IMR-90 (cell line): ENCODE results near the gene FAM168B. TPM values are rescaled to one million over a fixed set of nuclear protein-coding genes. Genes with fewer than 3 reads are reported as not detected.

Experiments used
- ATAC-seq: fragments of 200-7000 bp; cut with Tn5 transposase; 2 replicates; pipeline ENCODE4 v1.9.1; 2020; ENCODE audit warnings: low read depth, mild to moderate bottlenecking, moderate library complexity
- BruUV-seq: library from RNA; stranded (reverse); fragments of 400-500 nt; replicated peaks from 2 replicates; lab custom pipeline; 2021; lab: Mats Ljungman, UMichigan
- CTCF ChIA-PET: fragments of 300-600 bp; formaldehyde crosslinking; extraction: SDS; loops from one replicate; lab custom pipeline; 2021; ENCODE audit warnings: antibody characterized with exemption; lab: Yijun Ruan, JAX
- POLR2A ChIA-PET: fragments of 300-600 bp; sonication (Branson Sonifier 250); formaldehyde crosslinking; loops from one replicate; lab custom pipeline; 2022; ENCODE audit warnings: antibody characterized with exemption; ENCODE audit not compliant: unreplicated experiment; lab: Charles Lee
- DNase-seq: peaks from one replicate; pipeline ENCODE4 v3.0.0; 2013
- H2AFZ ChIP-seq: replicated peaks from 2 replicates; pipeline ENCODE3; 2013; ENCODE audit warnings: low read length, mild to moderate bottlenecking; ENCODE audit not compliant: poor library complexity
- H2AK5ac ChIP-seq: 2 replicates; pipeline ENCODE4 v1.6.1; 2013; ENCODE audit warnings: low read depth, low read length, inconsistent platforms
- H2AK9ac ChIP-seq: replicated peaks from 2 replicates; pipeline ENCODE3; 2013; ENCODE audit warnings: mild to moderate bottlenecking, low read depth, low read length, moderate library complexity; ENCODE audit not compliant: poor library complexity
- H2BK120ac ChIP-seq: 2 replicates; pipeline ENCODE4 v1.6.1; 2013; ENCODE audit warnings: low read depth, low read length, inconsistent platforms
- H2BK15ac ChIP-seq: 3 replicates; pipeline ENCODE4 v1.6.1; 2013; ENCODE audit warnings: low read depth, low read length, inconsistent platforms
- H2BK20ac ChIP-seq: 2 replicates; pipeline ENCODE4 v1.6.1; 2013; ENCODE audit warnings: low read depth, mild to moderate bottlenecking, inconsistent platforms, low read length, moderate library complexity
- H2BK5ac ChIP-seq: 2 replicates; pipeline ENCODE4 v1.6.1; 2013; ENCODE audit warnings: mild to moderate bottlenecking, low read depth, low read length, inconsistent platforms; ENCODE audit not compliant: poor library complexity, severe bottlenecking
- H3K14ac ChIP-seq: replicated peaks from 2 replicates; pipeline ENCODE4 v1.6.1; 2013; ENCODE audit warnings: low read depth, low read length, inconsistent platforms
- H3K18ac ChIP-seq: 2 replicates; pipeline ENCODE4 v1.6.1; 2013; ENCODE audit warnings: low read depth, low read length, control low read depth
- H3K23ac ChIP-seq: 2 replicates; pipeline ENCODE4 v1.6.1; 2013; ENCODE audit warnings: low read depth, low read length, inconsistent platforms
- H3K27ac ChIP-seq: 2 replicates; pipeline ENCODE4 v1.5.1; 2013; ENCODE audit warnings: mild to moderate bottlenecking, control low read depth, low read length; ENCODE audit not compliant: insufficient read depth
- H3K27me3 ChIP-seq: 2 replicates; pipeline ENCODE4 v1.6.1; 2013; ENCODE audit warnings: low read length; ENCODE audit not compliant: control insufficient read depth, insufficient read depth
- H3K36me3 ChIP-seq: 2 replicates; pipeline ENCODE4 v1.6.1; 2013; ENCODE audit warnings: low read length, mixed read lengths; ENCODE audit not compliant: control insufficient read depth, insufficient read depth
- H3K4ac ChIP-seq: 2 replicates; pipeline ENCODE4 v1.6.1; 2013; ENCODE audit warnings: low read depth, low read length, inconsistent platforms
- H3K4me1 ChIP-seq: 2 replicates; pipeline ENCODE4 v1.6.1; 2013; ENCODE audit warnings: low read length, mixed read lengths; ENCODE audit not compliant: control insufficient read depth, insufficient read depth
- H3K4me2 ChIP-seq: 2 replicates; pipeline ENCODE4 v1.6.1; 2013; ENCODE audit warnings: low read depth, mild to moderate bottlenecking, control low read depth, low read length, moderate library complexity
- H3K4me3 ChIP-seq: 2 replicates; pipeline ENCODE4 v1.5.1; 2013; ENCODE audit warnings: low read depth, mild to moderate bottlenecking, control low read depth, low read length, moderate library complexity; ENCODE audit not compliant: insufficient read depth
- H3K56ac ChIP-seq: 2 replicates; pipeline ENCODE4 v1.6.1; 2013; ENCODE audit warnings: low read length, inconsistent platforms; ENCODE audit not compliant: insufficient read depth; ENCODE audit errors: extremely low read depth
- H3K79me1 ChIP-seq, 2 experiments: 2 replicates each; pipeline ENCODE4 v1.6.1; 2013; ENCODE audit warnings: low read length in 2 of 2, inconsistent platforms in 1 of 2, low read depth in 1 of 2
- H3K9ac ChIP-seq: 2 replicates; pipeline ENCODE4 v1.6.1; 2013; ENCODE audit warnings: low read depth, low read length, control low read depth
- H3K9me1 ChIP-seq: 2 replicates; pipeline ENCODE4 v1.6.1; 2013; ENCODE audit warnings: low read length, inconsistent platforms; ENCODE audit not compliant: insufficient read depth
- H3K9me3 ChIP-seq: 2 replicates; pipeline ENCODE4 v1.6.1; 2013; ENCODE audit warnings: low read length; ENCODE audit not compliant: control insufficient read depth, insufficient read depth
- H4K20me1 ChIP-seq: 2 replicates; pipeline ENCODE4 v1.6.1; 2013; ENCODE audit warnings: low read length, inconsistent platforms; ENCODE audit not compliant: insufficient read depth
- H4K5ac ChIP-seq: 2 replicates; pipeline ENCODE4 v1.6.1; 2013; ENCODE audit warnings: mild to moderate bottlenecking, low read depth, low read length, control low read depth
- H4K8ac ChIP-seq, 2 experiments: 2 replicates each; pipeline ENCODE4 v1.6.1; 2013; ENCODE audit warnings: low read depth in 2 of 2, low read length in 2 of 2, control low read depth in 1 of 2, inconsistent platforms in 1 of 2
- H4K91ac ChIP-seq: 2 replicates; pipeline ENCODE4 v1.6.1; 2013; ENCODE audit warnings: low read depth, low read length, inconsistent platforms; ENCODE audit not compliant: insufficient read depth
- MAZ ChIP-seq: IDR thresholded peaks from 2 replicates; pipeline ENCODE4 v1.6.1; 2012; ENCODE audit warnings: low read depth, mild to moderate bottlenecking, low read length, improper control_type of control experiment, moderate library complexity, borderline replicate concordance
- RAD21 ChIP-seq: IDR thresholded peaks from 2 replicates; pipeline ENCODE4 v1.6.1; 2012; ENCODE audit warnings: low read length, improper control_type of control experiment
- RFX5 ChIP-seq: IDR thresholded peaks from 2 replicates; pipeline ENCODE4 v1.8.0; 2012; ENCODE audit warnings: low read depth, mild to moderate bottlenecking, low read length, moderate library complexity
- WGBS, 2 experiments: methylation state at CpG; one replicate each; pipeline versions ENCODE4 v1.1.5 to v1.1.7; 2013; ENCODE audit warnings: missing lambda C conversion rate in 2 of 2; ENCODE audit not compliant: insufficient read length in 1 of 2; ENCODE audit errors: extremely low coverage in 2 of 2; 5-methylcytosine and 5-hydroxymethylcytosine counted together
- dilution Hi-C: fragments of 300-500 bp; cut with HindIII; formaldehyde crosslinking; loops from one replicate; pipeline ENCODE4 v1.14.3; 2018; ENCODE audit warnings: low sequenced_read_pairs; ENCODE audit not compliant: unreplicated experiment
- in situ Hi-C: fragments of 300-500 bp; cut with MboI; formaldehyde crosslinking; loops from 3 replicates; pipeline ENCODE4 v1.14.3; 2019; ENCODE audit warnings: low sequenced_read_pairs, inconsistent platforms, mixed read lengths
- intact Hi-C: fragments of 100-400 bp; cut with micrococcal nuclease; formaldehyde crosslinking; loops from 2 replicates; pipeline ENCODE4 v1.10.0; 2022
- polyA plus RNA-seq, 3 experiments: library from polyadenylated mRNA; depleted of rRNA; stranded (reverse); fragments of >200 nt; gene quantifications; 2 replicates each; pipeline ENCODE4 v1.2.3, GENCODE V29; 2012; ENCODE audit warnings: low replicate concordance in 1 of 3
- total RNA-seq: library from RNA; depleted of rRNA; stranded (reverse); fragments of >200 nt; gene quantifications from 2 replicates; pipeline ENCODE4 v1.2.3, GENCODE V29; 2012
- TF ChIP-seq, protein P1 (sequence below): conservative IDR thresholded peaks from 2 replicates; pipeline ENCODE4 v1.5.1; 2012; ENCODE audit warnings: mild to moderate bottlenecking, low read depth, low read length, improper control_type of control experiment

The FAM168B gene
- total and polyA plus RNA-seq, 2 of the 4 experiments (the other 2 are of a cell fraction), result 76.4 to 106 TPM

GRCh38 chr2:131122496-131122895, 29.2 kb upstream of the FAM168B start:
- peaks cover 27% of the 10 kb centered on the region for H4K20me1 ChIP-seq

More at GRCh38 chr2:131122496-131122895, 29.2 kb upstream of the FAM168B start:
- H3K23ac ChIP-seq, result no peak overlapping the region
- H3K27me3 ChIP-seq, result no peaks in the 10 kb centered on the region
- H3K9me1 ChIP-seq, result peaks cover 9% of the 10 kb centered on the region; the same call in 1 of the 2 replicates
- no peak overlapping the region for H2BK20ac ChIP-seq
- ATAC-seq, result no peak
- CTCF ChIA-PET, result no interaction called here
- dilution Hi-C loops (no loop called here), intact Hi-C loops (no loop called here), in situ Hi-C loops (loop anchor here (25.0 kb wide), 2 partner anchors 390 to 760 kb away; partner anchors contain the start of gene PTPN18)
- no peak overlapping the region for H2BK15ac ChIP-seq
- peaks cover 26% of the 10 kb centered on the region for H3K36me3 ChIP-seq
- TF ChIP-seq, protein P1, sequence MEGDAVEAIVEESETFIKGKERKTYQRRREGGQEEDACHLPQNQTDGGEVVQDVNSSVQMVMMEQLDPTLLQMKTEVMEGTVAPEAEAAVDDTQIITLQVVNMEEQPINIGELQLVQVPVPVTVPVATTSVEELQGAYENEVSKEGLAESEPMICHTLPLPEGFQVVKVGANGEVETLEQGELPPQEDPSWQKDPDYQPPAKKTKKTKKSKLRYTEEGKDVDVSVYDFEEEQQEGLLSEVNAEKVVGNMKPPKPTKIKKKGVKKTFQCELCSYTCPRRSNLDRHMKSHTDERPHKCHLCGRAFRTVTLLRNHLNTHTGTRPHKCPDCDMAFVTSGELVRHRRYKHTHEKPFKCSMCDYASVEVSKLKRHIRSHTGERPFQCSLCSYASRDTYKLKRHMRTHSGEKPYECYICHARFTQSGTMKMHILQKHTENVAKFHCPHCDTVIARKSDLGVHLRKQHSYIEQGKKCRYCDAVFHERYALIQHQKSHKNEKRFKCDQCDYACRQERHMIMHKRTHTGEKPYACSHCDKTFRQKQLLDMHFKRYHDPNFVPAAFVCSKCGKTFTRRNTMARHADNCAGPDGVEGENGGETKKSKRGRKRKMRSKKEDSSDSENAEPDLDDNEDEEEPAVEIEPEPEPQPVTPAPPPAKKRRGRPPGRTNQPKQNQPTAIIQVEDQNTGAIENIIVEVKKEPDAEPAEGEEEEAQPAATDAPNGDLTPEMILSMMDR, result no peak
- TF ChIP-seq RFX5 (no peak), RAD21 (no peak), MAZ (no peak)
- no peak overlapping the region for H3K14ac ChIP-seq
- H4K8ac ChIP-seq, result no peak overlapping the region
- H2AFZ ChIP-seq, result no peak overlapping the region
- no peak overlapping the region for H4K91ac ChIP-seq
- no peak overlapping the region for H3K4ac ChIP-seq
- H4K5ac ChIP-seq, result no peak overlapping the region
- H3K79me1 ChIP-seq, result peaks cover 33 to 64% of the 10 kb centered on the region in 2 experiments
- H3K4me3 ChIP-seq, result no peak overlapping the region
- no peaks in the 10 kb centered on the region for H3K9me3 ChIP-seq
- H2BK5ac ChIP-seq, result no peak overlapping the region
- no peak overlapping the region for H3K9ac ChIP-seq
- no peak overlapping the region for H2AK9ac ChIP-seq
- H3K4me2 ChIP-seq, result no peak overlapping the region
- POLR2A ChIA-PET, result no interaction called here
- H2BK120ac ChIP-seq, result no peak overlapping the region
- no peak overlapping the region for H3K18ac ChIP-seq
- H2AK5ac ChIP-seq, result no peak overlapping the region
- DNase-seq, result no peak
- H3K4me1 ChIP-seq, result no peaks in the 10 kb centered on the region
- 100% methylated on average over 1 of the region's 4 CpGs; no CpG with 5 or more reads in 1 of the 2 experiments for WGBS, 2 experiments
- BruUV-seq, result no TSS peak
- no peak overlapping the region for H3K56ac ChIP-seq
- no peak overlapping the region for H3K27ac ChIP-seq
